Right ventricle myocardium inferior (tissue), 1 donor: ENCODE measurements around the gene KRTAP10-5. TPM values are rescaled to one million over a fixed set of nuclear protein-coding genes. Genes with fewer than 3 reads are reported as not detected.

ENCODE experiments used
- ATAC-seq: fragments of 200-7000 bp; cut with Tn5 transposase; one replicate; pipeline ENCODE4 v1.9.1; 2020; ENCODE audit warnings: mild to moderate bottlenecking, moderate library complexity
- DNase-seq: peaks from one replicate; pipeline ENCODE4 v3.0.0; 2021; ENCODE audit errors: missing footprints
- intact Hi-C: fragments of 100-400 bp; cut with DNase I; formaldehyde crosslinking; loops from one replicate; pipeline ENCODE4 v1.11.0; 2022
- total RNA-seq: library from RNA; stranded (reverse); fragmentation: NEBNext Ultra II Directional; extraction: Animal tissue kit (Norgen Biotek cat#: 25700); gene quantifications from one replicate; pipeline ENCODE4 v1.2.1, GENCODE V29; 2021
- donor health status: DM: no; HTN: yes; CAD: no; lungs with severe emphysema.

KRTAP10-5 gene
- total RNA-seq, 1 donor from 2014 or later: not detected

DNA sequence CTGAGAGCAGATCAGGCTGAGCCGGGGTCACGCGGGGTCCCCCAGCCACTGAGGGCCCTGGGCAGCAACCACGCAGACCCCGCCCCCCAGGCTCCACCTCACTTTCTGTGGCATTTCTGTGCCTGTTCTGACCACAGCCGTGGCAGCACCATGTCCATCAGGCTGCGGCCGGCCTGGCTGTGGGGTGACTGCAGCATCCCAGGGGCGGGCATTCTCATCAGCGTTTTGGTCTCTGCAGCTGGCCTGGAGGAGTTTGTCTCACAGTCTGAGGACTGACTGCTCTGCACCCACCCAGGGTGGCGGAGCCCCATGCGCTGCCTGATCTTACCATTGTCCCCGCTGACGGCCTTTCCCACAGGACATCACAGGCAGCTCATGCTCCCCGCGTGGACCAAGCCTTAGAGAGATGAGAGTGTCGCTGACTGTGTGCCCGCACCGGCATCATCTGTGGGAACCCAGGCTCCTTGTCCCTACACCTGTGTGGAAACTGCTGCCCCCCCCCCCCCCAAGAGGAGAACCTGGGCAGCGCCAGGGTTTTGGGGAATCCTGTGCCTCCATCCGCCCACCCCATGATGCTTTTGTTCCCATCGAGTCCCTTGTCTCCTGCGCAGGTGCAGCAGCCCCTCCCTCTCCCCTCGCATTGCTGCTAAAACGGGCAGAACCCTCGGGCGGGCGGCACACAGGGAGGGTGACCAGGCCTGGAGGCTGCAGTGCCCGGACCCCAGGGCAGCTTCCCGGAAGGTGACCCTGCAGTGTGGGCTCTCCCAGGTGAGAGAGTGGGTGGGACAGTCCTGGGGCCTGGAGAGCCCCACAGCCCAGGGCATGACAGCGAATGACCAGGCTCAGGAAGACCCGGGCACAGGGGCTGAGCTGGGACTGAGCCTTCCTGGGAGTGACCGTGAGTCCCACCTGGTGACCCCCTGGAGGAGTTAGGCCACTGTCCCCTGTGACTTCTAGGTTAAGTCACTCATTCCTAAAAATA lies 42.2 kb downstream of the KRTAP10-5 start:
- ATAC-seq (no peak), DNase-seq (no peak)
- intact Hi-C loops: no loop called here

DNA sequence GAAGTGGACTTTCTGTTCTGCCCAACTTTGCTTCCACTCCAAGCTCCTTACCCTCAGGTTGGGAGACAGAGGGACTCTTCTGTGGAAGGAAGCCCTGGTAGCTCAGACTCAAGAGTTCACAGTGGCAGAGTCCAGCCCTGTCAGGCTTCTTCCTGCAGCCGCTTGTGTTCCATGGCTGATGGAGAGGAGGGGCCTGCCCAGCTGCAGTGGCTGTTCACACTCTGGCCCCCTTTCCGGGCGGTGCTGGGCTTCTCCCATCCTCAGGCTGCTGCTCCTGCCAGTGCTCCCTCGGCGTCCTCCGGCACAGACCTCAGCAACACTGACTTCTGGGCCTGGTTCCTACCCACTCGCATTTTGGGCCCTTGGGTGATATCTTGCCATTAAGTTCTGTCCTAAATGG lies 44.4 kb downstream of the KRTAP10-5 start:
- ATAC-seq (no peak), DNase-seq (no peak)
- intact Hi-C loops: no loop called here

DNA sequence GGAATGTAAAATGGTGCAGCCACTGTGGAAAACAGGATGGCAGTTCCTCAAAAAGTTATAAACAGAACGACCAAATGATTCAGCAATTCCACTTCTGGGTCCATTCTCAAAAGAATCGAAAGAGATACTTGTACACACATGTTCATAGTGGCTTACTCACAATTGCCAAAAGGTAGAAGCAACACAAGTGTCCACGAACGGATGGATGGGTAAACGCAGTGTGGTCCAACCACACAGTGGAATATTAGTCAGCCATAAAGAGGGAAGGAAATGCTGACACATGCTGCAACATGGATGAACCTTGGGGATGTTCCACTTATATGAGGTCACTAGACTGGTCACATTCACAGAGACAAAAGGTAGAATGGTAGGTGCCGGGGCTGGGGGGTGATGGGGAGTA lies 45.7 kb downstream of the KRTAP10-5 start:
- ATAC-seq: no peak
- intact Hi-C loops: no loop called here

DNA sequence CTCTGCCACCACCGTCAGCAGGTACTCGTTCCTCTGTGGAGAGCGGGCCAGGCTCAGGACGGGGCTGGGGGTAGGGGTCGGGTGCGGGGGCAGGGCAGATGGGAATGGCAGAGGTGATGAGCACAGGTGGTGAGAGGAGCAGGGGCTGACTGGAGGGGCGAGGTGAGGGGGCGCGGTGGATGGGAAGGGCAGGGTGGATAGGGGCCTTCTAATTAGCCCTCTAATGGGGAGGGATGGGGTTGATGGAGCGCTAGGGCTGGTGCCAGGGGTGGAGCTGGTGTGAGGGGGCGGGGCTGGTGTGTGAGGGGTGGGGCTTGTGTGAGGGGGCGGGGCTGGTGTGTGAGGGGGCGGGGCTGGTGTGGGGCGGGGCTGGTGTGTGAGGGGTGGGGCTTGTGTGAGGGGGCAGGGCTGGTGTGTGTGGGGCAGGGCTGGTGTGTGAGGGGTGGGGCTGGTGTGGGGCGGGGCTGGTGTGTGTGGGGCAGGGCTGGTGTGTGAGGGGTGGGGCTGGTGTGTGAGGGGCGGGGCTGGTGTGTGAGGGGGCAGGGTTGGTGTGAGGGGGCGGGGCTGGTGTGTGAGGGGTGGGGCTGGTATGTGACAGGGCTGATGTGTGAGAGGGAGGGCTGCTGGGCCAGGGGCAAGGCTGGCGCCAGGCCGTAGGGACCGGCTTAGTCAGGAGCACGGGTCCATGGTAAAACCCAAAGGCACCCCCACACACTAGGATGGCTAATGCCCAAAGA lies 46.3 kb downstream of the KRTAP10-5 start:
- ATAC-seq (no peak), DNase-seq (no peak)
- intact Hi-C loops: no loop called here

More for the DNA sequence above, 45.7 kb downstream of the KRTAP10-5 start:
- DNase-seq: no peak

DNA sequence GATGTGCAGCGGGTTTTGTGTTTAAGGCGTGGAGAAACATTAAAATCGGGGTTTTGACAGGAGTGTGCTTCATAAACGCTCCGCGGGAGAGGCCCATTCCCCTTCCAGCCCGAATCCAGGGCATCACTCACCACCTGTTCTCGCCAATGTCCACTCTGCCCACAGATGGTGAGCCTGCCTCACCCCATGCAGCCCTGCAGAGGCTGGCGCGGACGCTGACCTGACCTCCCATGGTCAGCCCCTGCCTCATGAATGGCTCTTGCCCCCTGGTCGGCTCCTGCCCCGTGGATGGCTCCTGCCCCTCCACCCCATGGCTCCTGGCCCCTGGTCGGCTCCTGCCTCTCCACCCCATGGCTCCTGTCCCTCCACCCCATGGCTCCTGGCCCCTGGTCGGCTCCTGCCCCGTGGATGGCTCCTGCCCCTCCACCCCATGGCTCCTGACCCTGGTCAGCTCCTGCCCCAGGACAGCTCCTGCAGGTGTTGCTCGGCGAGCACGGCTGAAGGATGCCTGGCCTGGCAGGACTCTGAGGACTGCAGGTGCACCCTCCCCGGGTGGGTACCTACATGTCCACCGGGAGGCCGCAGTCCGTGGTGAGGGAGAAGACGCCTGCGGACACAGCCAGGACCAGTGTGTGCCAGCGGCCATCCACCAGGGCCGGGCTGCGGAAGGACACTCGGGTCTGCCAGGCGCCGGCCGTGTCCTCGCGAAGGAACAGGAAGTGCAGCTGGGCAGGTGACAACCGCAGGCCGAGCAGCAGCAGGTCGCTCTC lies 47.1 kb downstream of the KRTAP10-5 start:
- no peak for DNase-seq
- no peak for ATAC-seq
- intact Hi-C loops: no loop called here

DNA sequence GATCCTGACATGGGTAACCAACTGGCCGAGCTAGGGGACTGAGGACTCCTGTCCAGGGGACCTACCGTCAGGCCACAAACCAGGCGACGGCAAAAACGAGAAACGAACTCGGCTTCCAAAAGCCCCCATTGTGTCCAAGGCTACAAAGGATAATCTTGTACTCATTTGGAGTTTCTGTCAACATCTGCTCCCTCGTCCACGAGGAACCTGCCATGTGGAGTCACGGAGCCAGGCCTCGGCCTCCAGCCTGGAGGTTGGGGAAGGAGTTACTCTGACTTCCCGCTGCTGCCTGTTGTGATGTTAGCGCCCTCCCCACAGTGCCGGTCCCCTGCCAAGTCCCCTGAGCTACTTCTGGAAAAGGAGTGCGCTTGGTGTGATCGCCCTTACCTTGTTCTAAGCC lies 47.7 kb downstream of the KRTAP10-5 start:
- intact Hi-C loops: no loop called here
- ATAC-seq: no peak
- no peak for DNase-seq

DNA sequence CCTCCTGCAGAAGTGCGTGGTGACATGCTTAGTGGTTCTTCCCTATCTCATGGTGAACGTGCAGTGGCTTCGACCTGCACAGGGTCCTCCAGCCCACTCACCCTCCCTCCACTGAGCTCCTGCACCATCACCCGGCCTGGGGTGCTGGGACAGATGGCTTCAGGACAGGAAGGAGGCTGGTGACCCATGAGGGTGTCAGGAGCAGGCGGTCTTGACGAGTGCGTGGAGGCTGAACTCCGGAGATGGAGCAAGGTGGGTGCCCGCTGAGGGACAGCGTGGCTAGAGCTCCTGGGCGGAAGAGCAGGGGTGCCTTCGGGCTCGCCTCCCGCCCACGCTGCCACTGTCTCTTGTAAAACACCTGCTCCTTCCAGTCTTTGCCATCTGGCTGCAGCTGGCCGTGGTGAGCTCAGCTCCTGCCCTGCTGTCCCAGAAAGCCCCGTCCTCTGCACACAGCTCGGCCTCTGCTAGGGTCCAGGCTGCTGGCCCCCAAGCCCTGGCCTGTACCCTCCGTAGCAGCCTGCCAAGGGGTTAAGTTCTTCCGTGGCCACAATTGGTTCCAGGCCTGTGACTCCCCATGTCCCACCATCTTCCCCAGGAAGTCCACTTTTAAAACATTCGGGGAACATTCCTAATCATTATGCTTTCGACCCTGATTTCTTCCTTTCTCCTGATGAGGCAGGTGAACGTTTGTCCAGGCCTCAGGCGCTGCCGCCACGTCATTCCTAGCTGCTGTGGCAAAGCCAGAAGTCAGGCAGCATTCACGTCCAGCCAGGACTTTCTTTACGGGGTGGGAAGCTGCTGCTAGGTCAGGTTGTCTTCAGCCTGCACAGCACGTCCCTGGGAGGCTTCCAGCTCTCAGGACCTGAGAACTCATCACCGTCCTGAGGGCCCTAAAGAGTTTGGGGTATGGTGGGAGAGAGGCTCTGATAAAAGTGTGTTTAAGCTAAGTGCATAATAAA lies 48.5 kb downstream of the KRTAP10-5 start:
- DNase-seq: no peak
- intact Hi-C loops: no loop called here
- no peak for ATAC-seq

DNA sequence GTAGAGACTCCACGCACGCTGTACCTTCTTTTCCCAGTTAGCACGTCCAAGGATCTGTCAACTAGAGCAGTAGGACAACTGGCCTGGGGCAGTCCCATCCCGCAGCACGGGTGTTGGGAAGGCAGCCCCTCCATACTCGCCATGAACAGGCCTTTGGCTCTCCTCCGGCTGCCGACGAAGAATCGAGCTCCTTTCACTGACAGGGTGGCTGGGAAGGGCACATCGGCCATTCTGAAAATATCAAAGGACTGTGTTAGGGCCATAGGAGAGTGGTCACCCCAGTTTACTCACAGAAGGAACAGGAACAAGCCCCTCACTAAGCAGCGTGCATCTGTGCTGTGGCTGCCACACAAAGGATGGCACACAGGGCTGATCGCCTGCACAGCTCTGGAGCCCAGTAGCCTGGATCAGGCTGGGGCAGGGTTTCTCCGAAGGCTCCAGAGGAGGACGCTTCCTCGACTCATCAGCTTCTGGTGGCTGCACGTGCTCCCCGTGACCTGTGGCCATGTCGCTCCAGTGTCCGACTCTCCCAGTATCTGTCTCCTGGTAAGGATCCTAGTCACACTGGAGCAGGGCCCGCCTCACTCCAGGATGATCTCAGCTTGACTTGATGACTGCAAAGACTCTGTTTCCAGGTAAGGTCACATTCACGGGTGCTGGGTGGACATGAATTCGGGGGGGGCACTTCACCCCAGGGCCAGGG lies 49.4 kb downstream of the KRTAP10-5 start:
- DNase-seq (no peak), ATAC-seq (no peak)
- intact Hi-C loops: no loop called here

DNA sequence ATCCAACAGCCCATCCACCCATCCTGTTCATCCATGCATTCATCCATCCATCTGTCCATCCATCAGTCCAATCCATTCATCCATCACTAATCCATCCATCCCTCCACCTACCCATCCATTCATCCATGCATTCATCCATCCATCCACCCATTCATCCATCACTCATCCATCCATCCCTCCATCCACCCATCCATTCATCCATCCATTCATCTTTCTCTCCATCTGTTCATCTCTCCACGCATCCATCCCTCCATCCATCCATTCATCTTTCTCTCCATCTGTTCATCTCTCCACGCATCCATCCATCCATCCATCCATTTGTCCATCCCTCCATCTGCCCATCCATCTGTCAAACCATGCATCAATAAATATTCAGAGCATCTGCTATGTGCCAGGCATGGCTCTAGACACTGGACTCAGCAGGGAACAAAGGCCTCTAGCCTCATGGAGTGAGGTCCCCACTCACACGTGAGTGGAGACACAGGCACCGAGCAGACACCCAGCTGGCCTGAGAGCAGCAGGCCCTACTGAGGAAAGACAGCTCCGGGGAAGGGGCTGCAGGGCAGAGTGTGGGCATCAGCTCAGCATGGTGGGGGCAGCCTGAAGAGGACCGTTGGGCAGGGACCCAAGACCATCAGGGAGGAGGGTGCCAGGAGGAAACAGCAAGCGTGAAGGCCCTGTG lies 50.0 kb downstream of the KRTAP10-5 start:
- DNase-seq (no peak), ATAC-seq (no peak)
- intact Hi-C loops: no loop called here

DNA sequence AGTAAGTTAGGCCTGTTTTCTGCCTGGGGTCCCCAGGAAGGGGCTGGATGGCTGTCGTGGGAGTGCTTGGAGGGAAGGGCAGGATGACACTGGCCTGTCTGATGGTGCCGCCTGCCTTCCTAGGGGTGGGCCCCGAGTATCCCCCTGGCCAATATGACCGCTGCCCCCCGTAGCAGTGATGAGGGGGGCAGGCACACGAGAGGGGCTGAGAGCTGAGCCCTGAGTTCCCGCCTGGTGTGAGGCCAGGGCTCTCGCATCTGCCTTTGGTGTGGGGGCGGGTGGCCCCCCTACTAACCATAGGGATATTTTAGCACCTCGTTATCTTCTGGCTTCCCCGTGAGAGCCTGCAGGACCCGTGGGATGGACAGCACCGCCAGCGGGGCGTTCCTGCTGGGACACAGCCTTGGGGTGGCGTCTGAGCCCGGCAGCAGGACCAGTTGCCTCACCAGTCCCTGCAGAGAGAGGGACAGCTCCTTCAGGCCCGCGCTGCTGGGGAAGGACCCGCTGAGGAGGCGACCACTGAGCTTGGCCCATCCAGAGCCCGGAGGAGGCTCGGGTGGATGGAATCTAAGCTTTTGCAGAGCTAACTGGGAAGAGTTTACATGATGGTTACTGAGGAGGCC lies 50.8 kb downstream of the KRTAP10-5 start:
- intact Hi-C loops: no loop called here
- no peak for ATAC-seq
- DNase-seq: no peak

Other genes with a start within 250 kb of the KRTAP10-5 start
- 16.8 TPM for gene CFAP410, start 241.2 kb downstream of the KRTAP10-5 start, total RNA-seq
- 2.7 TPM for gene TRPM2, start 227.0 kb downstream of the KRTAP10-5 start, total RNA-seq
- 3.3 TPM for gene LRRC3, start 125.1 kb downstream of the KRTAP10-5 start, total RNA-seq
- not detected for gene KRTAP10-1, start 40.4 kb downstream of the KRTAP10-5 start, total RNA-seq
- gene KRTAP10-2, start 29.1 kb downstream of the KRTAP10-5 start, total RNA-seq: not detected
- gene KRTAP10-3, start 21.8 kb downstream of the KRTAP10-5 start, total RNA-seq: not detected
- gene KRTAP10-4, start 6.9 kb downstream of the KRTAP10-5 start, total RNA-seq: not detected
- not detected for gene KRTAP10-6, start 11.9 kb upstream of the KRTAP10-5 start, total RNA-seq
- gene KRTAP10-7, start 20.0 kb upstream of the KRTAP10-5 start, total RNA-seq: not detected
- gene KRTAP10-8, start 31.5 kb upstream of the KRTAP10-5 start, total RNA-seq: not detected
- gene KRTAP10-9, start 46.5 kb upstream of the KRTAP10-5 start, total RNA-seq: not detected
- gene KRTAP10-10, start 56.8 kb upstream of the KRTAP10-5 start, total RNA-seq: not detected
- not detected for gene KRTAP10-11, start 65.8 kb upstream of the KRTAP10-5 start, total RNA-seq
- gene KRTAP12-4, start 74.1 kb upstream of the KRTAP10-5 start, total RNA-seq: not detected
- not detected for gene KRTAP12-3, start 77.3 kb upstream of the KRTAP10-5 start, total RNA-seq
- not detected for gene KRTAP12-2, start 86.3 kb upstream of the KRTAP10-5 start, total RNA-seq
- gene KRTAP12-1, start 101.6 kb upstream of the KRTAP10-5 start, total RNA-seq: not detected
- not detected for gene KRTAP10-12, start 116.6 kb upstream of the KRTAP10-5 start, total RNA-seq
- gene TSPEAR, start 131.0 kb upstream of the KRTAP10-5 start, total RNA-seq: 0.65 TPM
- gene UBE2G2, start 221.2 kb upstream of the KRTAP10-5 start, total RNA-seq: 66.6 TPM
- gene SUMO3, start 237.5 kb upstream of the KRTAP10-5 start, total RNA-seq: 73.9 TPM